Measurements from ENCODE around the gene CYFIP2.

- no peak for TF ChIP-seq POLR2A (IDR thresholded peaks at IDR 0.05)
- TF ChIP-seq CTCF (IDR thresholded peaks at IDR 0.05) = no peak
Measured at GRCh38 chr5:157225469-157226422, 40.2 kb upstream of the CYFIP2 start.
